ENCODE measurements around the gene OR2H2.

DNA sequence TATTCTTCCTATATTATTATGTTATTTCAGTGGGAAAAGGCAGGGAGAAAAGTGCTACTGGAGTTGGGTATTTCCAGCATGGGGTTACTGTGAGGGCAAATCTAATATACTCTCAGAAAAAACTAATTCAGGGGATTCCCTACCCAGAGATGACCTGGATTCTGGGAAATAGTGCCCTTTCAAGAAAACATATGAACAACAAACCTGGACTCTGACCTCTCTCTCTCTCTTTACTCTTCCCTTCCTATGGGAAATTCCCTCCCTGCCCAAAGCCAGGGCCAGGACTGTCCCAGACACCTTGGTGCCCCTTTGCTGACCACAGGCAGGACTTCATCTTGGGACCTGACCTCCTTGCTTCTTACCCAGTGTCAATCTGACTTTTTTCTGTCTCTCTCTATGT is 23.8 kb upstream of the OR2H2 start:
- TF ChIP-seq, protein P1, sequence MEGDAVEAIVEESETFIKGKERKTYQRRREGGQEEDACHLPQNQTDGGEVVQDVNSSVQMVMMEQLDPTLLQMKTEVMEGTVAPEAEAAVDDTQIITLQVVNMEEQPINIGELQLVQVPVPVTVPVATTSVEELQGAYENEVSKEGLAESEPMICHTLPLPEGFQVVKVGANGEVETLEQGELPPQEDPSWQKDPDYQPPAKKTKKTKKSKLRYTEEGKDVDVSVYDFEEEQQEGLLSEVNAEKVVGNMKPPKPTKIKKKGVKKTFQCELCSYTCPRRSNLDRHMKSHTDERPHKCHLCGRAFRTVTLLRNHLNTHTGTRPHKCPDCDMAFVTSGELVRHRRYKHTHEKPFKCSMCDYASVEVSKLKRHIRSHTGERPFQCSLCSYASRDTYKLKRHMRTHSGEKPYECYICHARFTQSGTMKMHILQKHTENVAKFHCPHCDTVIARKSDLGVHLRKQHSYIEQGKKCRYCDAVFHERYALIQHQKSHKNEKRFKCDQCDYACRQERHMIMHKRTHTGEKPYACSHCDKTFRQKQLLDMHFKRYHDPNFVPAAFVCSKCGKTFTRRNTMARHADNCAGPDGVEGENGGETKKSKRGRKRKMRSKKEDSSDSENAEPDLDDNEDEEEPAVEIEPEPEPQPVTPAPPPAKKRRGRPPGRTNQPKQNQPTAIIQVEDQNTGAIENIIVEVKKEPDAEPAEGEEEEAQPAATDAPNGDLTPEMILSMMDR (IDR thresholded peaks at IDR 0.05) = no peak
- no peak for TF ChIP-seq POLR2A (IDR thresholded peaks at IDR 0.05)

Measured in Peyer's patch (tissue), 4 donors.